GM19372 (cell line): ENCODE measurements around the gene PTPN5.
"Not testable (repeated sequence)": the region's sequence is repeated elsewhere in the genome, so short reads cannot be mapped to it uniquely, and the experiment has no call there.

Experiments
- ATAC-seq: cut with Tn5 transposase; IDR thresholded peaks from one replicate; pipeline ENCODE4 v1.9.1; 2021; ENCODE audit warnings: mild to moderate bottlenecking, low read depth, moderate library complexity; ENCODE audit not compliant: unreplicated experiment

PTPN5 gene

GRCh38 chr11:18696638-18697225 lies 94.9 kb downstream of the PTPN5 start:
- no peak for ATAC-seq

- ATAC-seq, result no peak
These were observed 98.4 kb downstream of the PTPN5 start for GRCh38 chr11:18692941-18693760.

DNA sequence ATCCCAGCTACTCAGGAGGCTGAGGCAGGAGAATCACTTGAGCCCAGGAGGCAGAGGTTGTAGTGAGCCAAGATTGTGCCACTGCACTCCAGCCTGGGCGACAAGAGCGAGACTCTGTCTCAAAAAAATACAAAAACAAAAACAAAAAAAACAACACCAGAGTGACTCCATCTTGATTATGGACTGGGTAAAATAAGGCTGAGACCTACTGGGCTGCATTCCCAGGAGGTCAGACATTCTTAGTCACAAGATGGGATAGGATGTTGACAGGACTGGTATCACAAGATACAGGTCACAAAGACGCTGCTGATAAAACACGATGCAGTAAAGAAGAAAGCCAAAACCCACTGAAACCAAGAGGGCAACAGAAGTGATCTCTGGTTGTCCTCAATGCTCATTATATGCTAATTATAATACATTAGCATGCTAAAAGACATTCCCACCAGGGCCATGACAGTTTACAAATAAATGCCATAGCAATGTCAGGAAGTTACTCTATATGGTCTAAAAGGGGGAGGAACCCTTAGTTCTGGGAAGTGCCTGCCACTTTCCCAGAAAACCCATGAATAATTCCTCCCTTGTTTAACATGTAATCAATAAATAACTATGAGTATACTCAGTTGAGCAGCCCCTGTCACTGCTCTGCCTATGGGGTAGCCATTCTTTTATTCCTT lies 100.0 kb downstream of the PTPN5 start:
- ATAC-seq, result not testable (repeated sequence)

GRCh38 chr11:18684267-18684666 lies 107.3 kb downstream of the PTPN5 start:
- ATAC-seq, result no peak

DNA sequence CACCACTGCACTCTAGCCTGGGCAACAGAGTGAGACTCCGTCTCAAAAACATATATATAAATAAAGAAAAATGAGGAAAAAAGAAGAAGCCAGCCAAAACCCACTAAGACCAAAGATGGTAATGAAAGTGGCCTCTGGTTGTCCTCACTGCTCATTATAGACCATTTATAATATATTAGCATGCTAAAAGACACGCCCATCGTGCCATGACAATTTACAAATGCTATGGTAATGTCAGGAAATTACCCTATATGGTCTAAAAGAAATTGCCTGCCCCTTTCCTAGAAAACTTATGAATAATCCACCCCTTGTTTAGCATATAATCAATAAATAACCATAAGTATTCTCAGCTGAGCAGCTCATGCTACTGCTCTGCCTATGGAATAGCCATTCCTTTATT lies 109.1 kb downstream of the PTPN5 start:
- ATAC-seq, result no peak

DNA sequence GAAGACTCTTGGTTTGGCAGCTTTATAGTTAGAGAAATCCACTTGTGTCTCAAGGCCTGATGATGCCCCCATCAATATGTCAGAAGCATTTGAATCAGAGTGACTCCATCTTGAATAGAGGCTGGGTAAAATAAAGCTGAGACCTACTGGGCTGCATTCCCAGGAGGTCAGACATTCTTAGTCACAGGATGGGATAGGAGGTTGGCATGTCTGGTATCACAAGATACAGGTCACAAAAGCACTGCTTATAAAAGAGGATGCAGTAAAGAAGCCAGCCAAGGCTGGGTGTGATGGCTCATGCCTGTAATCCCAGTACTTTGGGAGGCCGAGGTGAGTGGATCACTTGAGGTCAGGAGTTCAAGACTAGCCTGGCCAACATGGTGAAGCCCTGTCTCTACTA lies 109.6 kb downstream of the PTPN5 start:
- not testable (repeated sequence) for ATAC-seq
